Measurements from ENCODE around the gene DCK.

Gene DCK

DNA sequence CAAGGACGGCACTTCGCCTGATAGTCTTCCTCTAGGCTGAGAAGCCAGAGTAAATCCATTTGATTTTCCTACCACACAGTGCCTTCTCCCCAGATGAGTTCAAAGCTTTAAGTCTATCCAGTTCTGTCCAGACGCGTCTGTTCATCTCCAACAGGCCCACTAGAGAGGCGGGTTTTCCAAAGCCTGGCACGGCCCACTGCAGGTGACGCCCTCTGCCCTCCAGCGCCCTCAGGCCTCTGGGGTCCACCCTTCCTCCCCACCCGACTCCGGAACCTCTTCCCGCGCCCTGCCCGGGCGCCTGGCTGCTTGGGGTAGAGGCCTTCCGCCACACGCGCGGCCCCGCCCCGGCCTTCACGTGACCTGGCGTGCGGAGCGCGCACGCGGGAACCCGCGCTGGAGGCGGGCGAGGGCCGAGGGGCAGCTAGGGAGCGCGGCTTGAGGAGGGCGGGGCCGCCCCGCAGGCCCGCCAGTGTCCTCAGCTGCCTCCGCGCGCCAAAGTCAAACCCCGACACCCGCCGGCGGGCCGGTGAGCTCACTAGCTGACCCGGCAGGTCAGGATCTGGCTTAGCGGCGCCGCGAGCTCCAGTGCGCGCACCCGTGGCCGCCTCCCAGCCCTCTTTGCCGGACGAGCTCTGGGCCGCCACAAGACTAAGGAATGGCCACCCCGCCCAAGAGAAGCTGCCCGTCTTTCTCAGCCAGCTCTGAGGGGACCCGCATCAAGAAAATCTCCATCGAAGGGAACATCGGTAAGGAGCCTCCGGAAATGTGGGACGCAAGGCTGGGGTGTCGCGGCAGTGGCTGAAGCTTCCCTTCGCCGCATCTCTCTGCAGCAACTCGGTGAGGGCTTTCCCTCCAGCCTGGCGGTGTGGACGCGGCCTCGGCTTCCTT is at the start of gene DCK:
Gene DCK, plus strand, starts transcription at position 469 of the 888 bp plus-strand sequence. Its CDS starts 187 bp downstream, at position 656.
- TF ChIP-seq SUZ12 (IDR thresholded peaks at IDR 0.05) = no peak
- peak; percentile 79 for TF ChIP-seq L3MBTL2 (conservative IDR thresholded peaks at IDR 0.05)
- CTCF ChIA-PET = interaction anchor here (0.6 to 1.4 kb wide), 3 partner anchors 13 to 337 kb away, joined by 3 read pairs; no protein-coding TSS in a partner anchor
- POLR2A ChIA-PET = interaction anchor here (0.8 to 2.1 kb wide), 10 partner anchors 10 to 290 kb away, joined by 3 to 11 read pairs (median 4); partner anchors contain the start of gene MOB1B

DNA sequence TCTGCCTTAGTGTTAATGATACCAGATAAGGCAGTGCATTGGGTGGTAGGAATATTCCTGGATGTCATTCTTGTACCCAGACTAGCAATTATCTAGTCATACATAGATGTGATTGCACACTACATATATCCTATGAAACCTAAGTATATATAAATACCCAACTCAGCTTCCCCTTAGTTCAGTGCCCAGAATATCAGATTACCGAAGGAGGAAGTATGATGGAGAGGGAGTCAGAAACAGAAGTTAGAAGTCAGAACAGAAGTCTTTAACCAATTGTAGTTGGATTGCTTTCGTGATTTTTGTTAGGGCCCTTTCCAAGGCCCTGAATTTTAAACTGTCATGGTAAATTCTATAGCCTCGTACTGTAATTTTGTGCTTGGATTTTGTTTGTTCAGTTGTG is 48.4 kb upstream of the DCK start:
- no peak for DNase-seq (ENCODE audit: extremely low spot score)
- no peak for TF ChIP-seq FOXM1 (IDR thresholded peaks at IDR 0.05; ENCODE audit: borderline replicate concordance)
- no peak for TF ChIP-seq SUZ12 (IDR thresholded peaks at IDR 0.05)
- no peak for TF ChIP-seq SP1 (IDR thresholded peaks at IDR 0.05)
- CTCF ChIA-PET = no interaction called here
- POLR2A ChIA-PET = interaction anchor here (1.2 kb wide), 1 partner anchor 48 kb away, joined by 5 read pairs; the partner anchor contains the start of gene DCK

More for the DNA sequence above, at the start of gene DCK:
- DNase-seq (ENCODE audit: extremely low spot score) = peak; percentile 91

DNA sequence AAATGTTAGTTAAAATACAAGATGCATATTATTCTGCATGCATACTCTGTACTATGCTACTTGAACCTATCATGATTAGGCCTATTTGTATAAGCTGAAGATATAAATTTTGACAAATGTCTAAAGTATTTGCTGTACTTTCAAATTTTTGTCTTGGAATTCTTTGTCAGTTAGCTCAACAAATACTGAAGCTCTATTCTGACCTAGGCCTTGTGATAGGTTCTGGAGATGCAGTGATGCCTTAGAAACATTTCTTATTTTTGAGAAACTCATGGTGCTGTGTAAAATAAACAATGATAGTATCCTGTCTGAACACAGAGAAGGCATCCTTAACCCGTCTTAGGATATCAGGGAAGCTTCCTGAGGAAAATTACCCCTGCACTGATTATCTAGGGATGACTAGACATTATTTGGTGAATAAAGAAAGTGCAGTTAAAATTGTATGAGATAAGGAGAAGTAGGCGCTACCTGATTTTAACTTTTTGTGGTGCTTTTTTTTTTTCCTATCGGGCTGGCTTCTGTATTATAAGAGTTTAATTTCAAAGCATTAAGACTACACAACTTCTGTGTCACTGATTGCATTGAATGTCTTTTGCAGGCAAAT is 47.9 kb upstream of the DCK start:
- TF ChIP-seq LEF1 (IDR thresholded peaks at IDR 0.05; ENCODE audit: borderline replicate concordance) (no peak), L3MBTL2 (conservative IDR thresholded peaks at IDR 0.05) (no peak)
- no peak for DNase-seq (ENCODE audit: extremely low spot score)
- POLR2A ChIA-PET = interaction anchor here (1.2 kb wide), 1 partner anchor 48 kb away, joined by 5 read pairs; the partner anchor contains the start of gene DCK
- CTCF ChIA-PET = no interaction called here

DNA sequence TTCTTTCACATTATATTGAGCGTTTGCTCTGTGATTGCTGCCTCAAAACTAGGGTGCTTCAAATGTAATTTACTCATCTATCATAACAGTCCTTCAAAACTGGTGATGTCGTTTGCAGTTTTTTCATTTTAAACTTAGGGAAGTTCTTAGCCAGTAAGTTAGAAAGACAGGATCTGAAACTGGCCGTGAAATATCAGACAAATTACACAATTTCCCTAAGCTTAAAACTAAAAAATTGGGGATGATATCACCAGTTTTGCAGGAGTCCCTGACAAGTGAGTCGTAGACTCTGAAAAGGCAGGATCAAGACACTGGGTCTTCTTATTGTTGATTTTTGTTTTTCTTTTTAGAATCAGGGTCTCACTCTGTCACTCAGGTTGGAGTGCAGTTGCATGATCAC is 46.5 kb upstream of the DCK start:
- ChIA-PET CTCF (no interaction called here), POLR2A (no interaction called here)
- TF ChIP-seq TARDBP (IDR thresholded peaks at IDR 0.05) (no peak), HDGF (IDR thresholded peaks at IDR 0.05; ENCODE audit: borderline replicate concordance) (no peak), SUZ12 (IDR thresholded peaks at IDR 0.05) (no peak), FOXK2 (IDR thresholded peaks at IDR 0.05) (no peak), ZNF384 (IDR thresholded peaks at IDR 0.05) (no peak), ELF4 (IDR thresholded peaks at IDR 0.05) (no peak), ARNT (IDR thresholded peaks at IDR 0.05) (no peak), CTBP1 (IDR thresholded peaks at IDR 0.05; ENCODE audit: borderline replicate concordance) (no peak), FOXA1 (IDR thresholded peaks at IDR 0.05) (no peak), FOXM1 (IDR thresholded peaks at IDR 0.05; ENCODE audit: borderline replicate concordance) (no peak), L3MBTL2 (conservative IDR thresholded peaks at IDR 0.05) (no peak), SP1 (IDR thresholded peaks at IDR 0.05) (no peak), NFRKB (IDR thresholded peaks at IDR 0.05) (no peak), BHLHE40 (IDR thresholded peaks at IDR 0.05; ENCODE audit: borderline replicate concordance) (no peak), LEF1 (IDR thresholded peaks at IDR 0.05; ENCODE audit: borderline replicate concordance) (no peak)
- TF ChIP-seq, protein P1, sequence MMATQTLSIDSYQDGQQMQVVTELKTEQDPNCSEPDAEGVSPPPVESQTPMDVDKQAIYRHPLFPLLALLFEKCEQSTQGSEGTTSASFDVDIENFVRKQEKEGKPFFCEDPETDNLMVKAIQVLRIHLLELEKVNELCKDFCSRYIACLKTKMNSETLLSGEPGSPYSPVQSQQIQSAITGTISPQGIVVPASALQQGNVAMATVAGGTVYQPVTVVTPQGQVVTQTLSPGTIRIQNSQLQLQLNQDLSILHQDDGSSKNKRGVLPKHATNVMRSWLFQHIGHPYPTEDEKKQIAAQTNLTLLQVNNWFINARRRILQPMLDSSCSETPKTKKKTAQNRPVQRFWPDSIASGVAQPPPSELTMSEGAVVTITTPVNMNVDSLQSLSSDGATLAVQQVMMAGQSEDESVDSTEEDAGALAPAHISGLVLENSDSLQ (IDR thresholded peaks at IDR 0.05) = no peak
- no peak for DNase-seq (ENCODE audit: extremely low spot score)

DNA sequence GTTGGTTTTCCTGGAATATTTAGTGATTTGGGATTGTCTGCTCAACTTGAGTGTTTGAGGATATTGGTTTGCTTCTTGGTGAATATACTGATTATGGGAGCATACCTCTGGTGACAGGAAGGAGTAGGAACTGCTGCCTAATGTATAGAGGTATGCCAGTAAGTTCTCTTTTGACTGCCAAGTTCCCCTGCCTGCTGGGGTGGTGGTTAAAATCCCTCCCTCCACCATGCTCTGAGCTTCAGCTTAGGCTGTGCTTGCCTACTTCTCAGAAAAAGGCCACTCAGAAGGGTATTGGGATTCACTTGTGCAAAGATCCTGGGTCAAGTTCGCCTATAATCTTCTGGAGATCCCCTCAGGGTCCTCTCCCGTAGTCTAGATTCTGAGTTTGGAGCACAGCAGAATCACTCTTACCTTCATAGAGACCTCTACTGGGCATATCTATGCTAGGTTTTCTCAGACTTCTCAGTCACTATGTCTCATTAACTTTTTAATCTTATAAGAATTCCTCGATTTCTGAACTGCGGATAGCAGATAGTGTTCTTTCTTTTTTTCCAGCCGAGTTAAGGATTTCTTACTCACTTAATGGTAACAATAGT is 44.7 kb upstream of the DCK start:
- no peak for DNase-seq (ENCODE audit: extremely low spot score)
- ChIA-PET POLR2A (no interaction called here), CTCF (no interaction called here)
- TF ChIP-seq HDGF (IDR thresholded peaks at IDR 0.05; ENCODE audit: borderline replicate concordance) (no peak), SUZ12 (IDR thresholded peaks at IDR 0.05) (no peak), TARDBP (IDR thresholded peaks at IDR 0.05) (no peak), ARNT (IDR thresholded peaks at IDR 0.05) (no peak), LEF1 (IDR thresholded peaks at IDR 0.05; ENCODE audit: borderline replicate concordance) (no peak), BHLHE40 (IDR thresholded peaks at IDR 0.05; ENCODE audit: borderline replicate concordance) (no peak), ELF4 (IDR thresholded peaks at IDR 0.05) (no peak), L3MBTL2 (conservative IDR thresholded peaks at IDR 0.05) (no peak), FOXK2 (IDR thresholded peaks at IDR 0.05) (no peak), SP1 (IDR thresholded peaks at IDR 0.05) (no peak)
- TF ChIP-seq, protein P1 (IDR thresholded peaks at IDR 0.05) = no peak

DNA sequence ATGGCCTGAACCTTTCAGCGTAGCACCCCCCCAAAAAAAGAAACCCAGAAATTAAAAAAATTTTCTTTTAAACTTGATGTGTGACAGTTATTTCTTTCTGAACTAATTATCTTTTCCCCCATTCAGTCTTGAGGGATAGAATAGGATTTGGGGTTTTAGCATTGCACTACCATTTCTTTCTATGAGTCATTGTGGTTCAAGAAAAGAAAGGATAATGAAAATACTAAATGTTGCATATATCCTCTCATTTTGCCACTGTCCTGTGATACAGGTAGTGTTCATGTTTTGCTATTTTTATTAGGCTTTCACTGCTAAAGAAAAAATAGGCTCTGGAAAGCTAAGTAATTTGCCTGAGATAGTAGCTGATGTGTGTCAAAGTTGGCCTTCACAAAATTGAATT is 39.4 kb upstream of the DCK start:
- TF ChIP-seq LEF1 (IDR thresholded peaks at IDR 0.05; ENCODE audit: borderline replicate concordance) (no peak), CTBP1 (IDR thresholded peaks at IDR 0.05; ENCODE audit: borderline replicate concordance) (no peak), ZNF384 (IDR thresholded peaks at IDR 0.05) (no peak), HDGF (IDR thresholded peaks at IDR 0.05; ENCODE audit: borderline replicate concordance) (no peak), TARDBP (IDR thresholded peaks at IDR 0.05) (no peak), L3MBTL2 (conservative IDR thresholded peaks at IDR 0.05) (no peak), BHLHE40 (IDR thresholded peaks at IDR 0.05; ENCODE audit: borderline replicate concordance) (no peak), FOXK2 (IDR thresholded peaks at IDR 0.05) (no peak), SP1 (IDR thresholded peaks at IDR 0.05) (no peak)
- TF ChIP-seq, protein P1 (IDR thresholded peaks at IDR 0.05) = no peak
- CTCF ChIA-PET = no interaction called here
- POLR2A ChIA-PET = no interaction called here
- DNase-seq (ENCODE audit: extremely low spot score) = no peak

Measured in HEK293T (cell line).